ENCODE measurements around the gene KIAA0040.

KIAA0040 gene

DNA sequence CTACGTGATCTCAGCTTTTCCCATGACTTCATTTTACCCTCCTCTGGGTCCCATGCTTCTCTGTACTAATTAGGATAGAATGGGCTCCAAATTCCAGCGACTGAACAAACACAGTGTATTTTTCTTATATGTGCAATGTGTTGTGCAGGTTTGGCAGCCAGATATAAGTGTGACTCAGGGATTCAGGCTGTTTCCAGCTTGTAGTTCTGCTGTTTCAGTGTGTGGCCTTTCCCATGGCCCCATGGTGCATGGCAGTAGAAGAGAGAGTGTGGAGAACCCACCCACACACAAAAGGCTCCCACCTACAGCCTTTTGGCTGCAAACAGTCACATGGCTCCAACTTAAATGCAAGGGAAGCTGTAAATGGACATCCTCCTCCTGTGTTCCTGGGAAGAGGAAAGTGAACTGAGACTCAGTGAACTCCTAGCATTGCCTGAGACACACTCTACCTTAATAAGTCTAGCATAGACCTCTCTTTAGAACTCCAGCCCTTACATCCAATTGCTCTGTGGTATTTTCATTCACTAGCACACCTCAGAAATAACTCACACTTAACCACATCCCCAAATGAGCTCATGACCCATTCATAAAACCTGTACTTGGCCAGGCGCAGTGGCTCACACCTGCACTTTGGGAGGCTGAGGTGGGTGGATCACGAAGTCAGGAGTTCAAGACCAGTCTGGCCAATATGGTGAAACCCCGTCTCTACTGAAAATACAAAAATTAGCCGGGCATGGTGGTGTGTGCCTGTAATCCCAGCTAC lies 58.7 kb downstream of the KIAA0040 start:
- H3K27ac ChIP-seq = no peak overlapping the region

DNA sequence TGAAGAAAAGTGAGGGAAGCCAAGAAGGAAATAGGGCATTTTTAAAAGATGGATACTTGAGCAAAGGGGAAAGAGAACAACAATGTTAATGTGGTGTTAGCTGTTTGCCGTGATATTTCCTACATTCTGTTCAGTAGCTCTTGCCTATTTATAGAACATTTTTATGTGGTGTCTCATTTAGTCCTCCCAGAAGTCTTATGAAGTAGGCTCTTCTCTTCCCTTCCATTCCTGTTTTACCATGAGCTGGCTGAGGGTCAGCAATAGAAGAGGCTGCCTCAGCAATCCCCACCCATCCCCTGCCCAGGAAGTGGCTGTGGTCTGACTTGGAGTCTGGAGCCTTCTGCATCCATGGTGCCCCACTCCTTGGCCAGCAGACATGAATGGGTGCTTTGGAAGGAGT lies 60.1 kb downstream of the KIAA0040 start:
- TF ChIP-seq, protein P1, sequence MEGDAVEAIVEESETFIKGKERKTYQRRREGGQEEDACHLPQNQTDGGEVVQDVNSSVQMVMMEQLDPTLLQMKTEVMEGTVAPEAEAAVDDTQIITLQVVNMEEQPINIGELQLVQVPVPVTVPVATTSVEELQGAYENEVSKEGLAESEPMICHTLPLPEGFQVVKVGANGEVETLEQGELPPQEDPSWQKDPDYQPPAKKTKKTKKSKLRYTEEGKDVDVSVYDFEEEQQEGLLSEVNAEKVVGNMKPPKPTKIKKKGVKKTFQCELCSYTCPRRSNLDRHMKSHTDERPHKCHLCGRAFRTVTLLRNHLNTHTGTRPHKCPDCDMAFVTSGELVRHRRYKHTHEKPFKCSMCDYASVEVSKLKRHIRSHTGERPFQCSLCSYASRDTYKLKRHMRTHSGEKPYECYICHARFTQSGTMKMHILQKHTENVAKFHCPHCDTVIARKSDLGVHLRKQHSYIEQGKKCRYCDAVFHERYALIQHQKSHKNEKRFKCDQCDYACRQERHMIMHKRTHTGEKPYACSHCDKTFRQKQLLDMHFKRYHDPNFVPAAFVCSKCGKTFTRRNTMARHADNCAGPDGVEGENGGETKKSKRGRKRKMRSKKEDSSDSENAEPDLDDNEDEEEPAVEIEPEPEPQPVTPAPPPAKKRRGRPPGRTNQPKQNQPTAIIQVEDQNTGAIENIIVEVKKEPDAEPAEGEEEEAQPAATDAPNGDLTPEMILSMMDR (conservative IDR thresholded peaks at IDR 0.05) = no peak
- no peak overlapping the region for H3K27ac ChIP-seq

More for the DNA sequence above, 58.7 kb downstream of the KIAA0040 start:
- TF ChIP-seq, protein P1 (conservative IDR thresholded peaks at IDR 0.05) = no peak

DNA sequence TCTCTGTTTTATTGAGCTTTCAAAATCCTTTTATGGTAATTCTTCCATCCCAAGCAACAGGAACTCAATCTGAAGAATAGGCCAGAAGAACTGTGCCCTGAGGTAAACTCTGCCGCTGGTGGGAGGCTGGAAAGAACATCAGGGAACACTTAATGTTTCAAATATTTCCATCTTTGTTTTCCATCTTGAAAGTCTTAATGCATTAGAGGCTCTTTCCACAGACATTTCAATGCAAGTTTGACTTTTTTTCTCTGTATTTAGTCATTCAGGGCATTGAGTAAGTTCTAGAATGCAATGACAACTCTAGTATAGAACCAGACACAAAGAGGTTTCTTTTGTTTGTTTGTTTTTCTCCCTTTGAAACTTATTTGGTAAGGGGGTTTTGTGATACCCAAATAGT lies 61.5 kb downstream of the KIAA0040 start:
- no peak overlapping the region for H3K27ac ChIP-seq
- TF ChIP-seq, protein P1 (conservative IDR thresholded peaks at IDR 0.05) = no peak

DNA sequence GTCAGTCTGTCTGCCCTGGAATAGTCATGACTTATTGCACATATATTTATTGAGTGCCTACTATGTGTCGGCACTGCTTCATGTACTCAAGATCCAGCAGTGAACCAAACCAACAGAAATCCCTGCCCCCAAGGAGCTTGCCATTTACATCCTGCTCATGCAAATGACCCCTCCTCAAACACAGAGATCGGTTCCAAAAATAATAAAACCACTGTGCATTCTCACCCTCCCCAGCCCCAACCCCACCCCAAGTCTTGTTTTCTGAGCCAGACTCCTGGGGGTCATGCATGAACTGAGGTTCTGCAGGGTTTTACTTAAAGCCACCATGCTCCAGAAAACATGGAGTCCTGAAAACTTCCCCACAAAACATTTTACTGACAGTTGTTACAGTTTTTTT lies 61.9 kb downstream of the KIAA0040 start:
- TF ChIP-seq, protein P1 (conservative IDR thresholded peaks at IDR 0.05) = no peak
- H3K27ac ChIP-seq = no peak overlapping the region

DNA sequence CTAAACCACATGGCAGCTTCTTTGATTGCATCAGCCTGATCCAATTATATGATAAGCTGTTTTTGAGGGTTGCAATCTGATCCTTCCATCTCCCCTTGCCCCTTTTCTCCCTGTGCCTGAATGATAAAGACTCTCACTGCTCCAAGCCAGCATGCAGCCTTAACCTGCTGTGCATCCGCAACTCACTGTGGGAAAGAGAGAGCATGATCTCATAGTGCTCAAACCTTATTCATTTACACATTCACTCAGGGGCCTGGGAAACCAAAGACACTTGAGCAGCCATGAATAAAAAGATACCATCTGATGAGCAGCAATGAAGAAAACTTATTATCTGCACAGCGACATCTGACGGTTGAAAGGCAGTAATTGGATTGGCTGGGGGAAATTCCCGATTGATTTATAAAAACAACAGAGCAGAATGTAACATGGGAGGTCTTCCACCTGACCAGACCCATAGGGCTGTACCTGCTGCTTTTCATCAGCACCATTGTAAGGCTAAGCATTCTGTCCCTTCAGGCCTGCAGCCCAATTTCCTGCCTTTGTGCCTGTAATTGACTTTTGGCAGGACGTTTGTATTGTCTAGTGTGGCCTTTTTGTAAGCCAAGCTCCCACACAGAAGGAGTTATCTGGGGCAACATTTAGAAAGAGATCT lies 62.5 kb downstream of the KIAA0040 start:
- TF ChIP-seq, protein P1 (conservative IDR thresholded peaks at IDR 0.05) = no peak
- H3K27ac ChIP-seq = no peak overlapping the region

DNA sequence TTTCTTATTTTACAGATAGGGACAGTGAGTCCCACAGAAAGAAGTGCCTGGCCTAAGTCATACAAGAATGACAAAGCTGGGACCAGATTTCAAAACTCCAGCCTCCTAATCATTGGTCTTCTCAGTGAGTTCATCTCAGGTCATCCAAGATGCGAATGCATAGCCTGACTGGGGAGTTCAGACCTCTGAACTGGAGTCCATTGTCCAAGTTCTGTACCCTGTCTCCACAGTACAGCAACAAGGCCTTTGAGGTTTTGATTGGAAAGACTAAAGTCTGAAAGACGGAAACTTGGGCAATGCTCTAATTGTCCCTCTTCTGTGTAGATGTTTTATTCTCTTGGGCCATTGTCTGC lies 63.0 kb downstream of the KIAA0040 start:
- TF ChIP-seq, protein P1 (conservative IDR thresholded peaks at IDR 0.05) = no peak
- no peak overlapping the region for H3K27ac ChIP-seq

DNA sequence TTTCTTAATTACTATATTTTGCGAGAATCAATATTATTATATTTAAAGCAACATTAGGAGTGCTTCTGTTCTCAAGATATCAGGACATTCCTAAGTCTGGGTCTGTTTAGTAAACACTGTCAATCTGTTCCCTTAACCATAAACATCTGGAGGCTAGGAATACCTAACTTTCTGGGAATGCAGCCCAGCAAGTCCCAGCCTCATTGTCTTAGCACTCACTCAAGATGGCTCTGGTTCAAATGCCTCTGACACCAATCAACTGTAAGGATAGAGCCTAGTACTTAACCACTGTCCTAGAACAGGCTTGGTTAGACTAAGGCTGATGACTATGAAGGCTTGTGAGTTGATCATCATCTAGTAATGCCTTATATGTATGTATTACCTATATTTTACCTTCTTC lies 63.4 kb downstream of the KIAA0040 start:
- H3K27ac ChIP-seq = no peak overlapping the region
- TF ChIP-seq, protein P1 (conservative IDR thresholded peaks at IDR 0.05) = no peak
